Measurements from ENCODE around the gene CCDC39.

The CCDC39 gene

DNA sequence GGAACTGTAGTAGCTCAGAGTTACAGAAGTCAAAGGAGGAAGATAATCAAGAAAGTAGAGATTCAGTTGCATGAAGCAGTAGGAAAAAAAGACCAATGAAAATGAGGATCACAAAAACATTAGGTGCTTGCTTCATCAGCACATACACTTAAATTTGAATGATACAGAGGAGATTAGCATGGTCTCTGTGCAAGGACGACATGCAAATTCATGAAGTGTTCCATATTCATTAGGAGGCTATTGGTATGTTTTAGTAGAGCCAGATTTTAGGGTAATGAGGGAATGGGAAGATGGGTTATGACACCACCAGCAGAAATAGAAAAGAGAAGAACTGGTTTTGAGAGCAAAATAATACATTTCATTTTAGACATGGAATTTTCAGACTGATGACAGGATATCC is 98.4 kb downstream of the CCDC39 start:
- TF ChIP-seq, protein P1, sequence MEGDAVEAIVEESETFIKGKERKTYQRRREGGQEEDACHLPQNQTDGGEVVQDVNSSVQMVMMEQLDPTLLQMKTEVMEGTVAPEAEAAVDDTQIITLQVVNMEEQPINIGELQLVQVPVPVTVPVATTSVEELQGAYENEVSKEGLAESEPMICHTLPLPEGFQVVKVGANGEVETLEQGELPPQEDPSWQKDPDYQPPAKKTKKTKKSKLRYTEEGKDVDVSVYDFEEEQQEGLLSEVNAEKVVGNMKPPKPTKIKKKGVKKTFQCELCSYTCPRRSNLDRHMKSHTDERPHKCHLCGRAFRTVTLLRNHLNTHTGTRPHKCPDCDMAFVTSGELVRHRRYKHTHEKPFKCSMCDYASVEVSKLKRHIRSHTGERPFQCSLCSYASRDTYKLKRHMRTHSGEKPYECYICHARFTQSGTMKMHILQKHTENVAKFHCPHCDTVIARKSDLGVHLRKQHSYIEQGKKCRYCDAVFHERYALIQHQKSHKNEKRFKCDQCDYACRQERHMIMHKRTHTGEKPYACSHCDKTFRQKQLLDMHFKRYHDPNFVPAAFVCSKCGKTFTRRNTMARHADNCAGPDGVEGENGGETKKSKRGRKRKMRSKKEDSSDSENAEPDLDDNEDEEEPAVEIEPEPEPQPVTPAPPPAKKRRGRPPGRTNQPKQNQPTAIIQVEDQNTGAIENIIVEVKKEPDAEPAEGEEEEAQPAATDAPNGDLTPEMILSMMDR (IDR thresholded peaks at IDR 0.05; ENCODE audit: unreplicated experiment in 3 of 3) = no peak
- Mint-ChIP-seq H3K27me3 (ENCODE audit: low read depth) (no peaks in the 10 kb centered on the region), H3K4me3 (no peak overlapping the region), H3K4me1 (no peaks in the 10 kb centered on the region), H3K9me3 (no peaks in the 10 kb centered on the region), H3K27ac (no peak overlapping the region), H3K36me3 (ENCODE audit: low read depth) (no peaks in the 10 kb centered on the region)

GRCh38 chr3:180575571-180575970 is 103.7 kb downstream of the CCDC39 start:
- H3K27ac Mint-ChIP-seq = no peak overlapping the region
- H3K4me1 Mint-ChIP-seq = no peaks in the 10 kb centered on the region
- no peaks in the 10 kb centered on the region for H3K9me3 Mint-ChIP-seq
- H3K27me3 Mint-ChIP-seq (ENCODE audit: low read depth) = no peaks in the 10 kb centered on the region
- no peak overlapping the region for H3K4me3 Mint-ChIP-seq
- TF ChIP-seq, protein P1 (IDR thresholded peaks at IDR 0.05; ENCODE audit: unreplicated experiment in 3 of 3) = no peak
- no peaks in the 10 kb centered on the region for H3K36me3 Mint-ChIP-seq (ENCODE audit: low read depth)

DNA sequence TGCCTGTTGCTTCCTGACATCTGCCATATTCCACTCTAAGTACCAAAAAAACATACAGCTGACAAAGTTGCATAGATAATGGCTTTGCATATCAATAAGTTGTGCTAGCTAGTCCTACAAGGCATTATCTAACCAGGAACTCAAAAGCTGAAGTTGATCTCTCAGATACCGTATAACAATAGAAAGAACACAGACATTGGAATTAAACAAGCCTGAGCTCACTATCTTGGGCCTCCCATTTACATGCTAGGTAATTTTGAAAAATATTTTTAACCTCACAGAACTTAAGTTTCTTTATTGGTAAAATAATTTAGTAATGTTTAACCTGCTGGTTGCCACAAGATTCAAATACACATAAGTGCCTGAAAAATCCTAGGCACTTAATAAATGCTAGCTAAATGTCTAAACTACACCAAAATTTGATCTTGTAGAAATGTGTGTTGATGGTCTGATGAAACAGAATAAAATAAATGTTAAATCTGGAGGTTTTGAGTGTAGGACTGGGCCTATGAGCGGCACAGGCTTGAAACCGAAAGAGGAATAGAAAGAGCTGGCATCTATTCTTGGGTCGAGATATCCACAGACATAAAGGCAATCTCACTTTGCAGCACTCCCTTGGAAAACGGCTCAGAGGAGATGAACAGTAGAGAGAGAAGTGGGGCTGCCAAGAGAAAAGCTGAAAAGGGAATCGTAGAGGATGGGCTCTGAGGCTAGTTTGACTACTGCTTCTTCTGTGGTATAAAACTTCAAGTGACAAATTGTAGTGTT is 107.3 kb downstream of the CCDC39 start:
- no peaks in the 10 kb centered on the region for H3K9me3 Mint-ChIP-seq

DNA sequence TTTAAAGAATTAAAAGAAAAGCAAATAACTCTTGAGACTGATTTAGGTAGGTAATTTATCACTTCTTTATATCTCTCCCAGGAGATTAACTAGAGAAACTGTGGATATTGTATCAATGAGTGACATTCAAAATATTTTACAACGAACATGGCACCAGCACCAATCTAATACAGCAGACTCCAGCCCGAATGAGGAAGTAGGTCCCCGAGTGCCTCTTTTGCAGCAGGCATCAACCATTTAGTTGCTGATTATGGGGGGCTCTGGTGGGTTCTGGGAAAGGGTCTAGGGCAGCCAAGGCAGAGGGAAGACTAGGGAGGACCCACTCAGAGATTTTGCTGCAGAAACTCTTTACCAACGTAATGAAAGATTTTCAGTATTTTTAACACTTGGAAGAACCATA is 109.1 kb downstream of the CCDC39 start:
- Mint-ChIP-seq H3K36me3 (ENCODE audit: low read depth) (no peaks in the 10 kb centered on the region), H3K27me3 (ENCODE audit: low read depth) (no peaks in the 10 kb centered on the region), H3K4me3 (no peak overlapping the region), H3K9me3 (no peaks in the 10 kb centered on the region), H3K27ac (no peak overlapping the region), H3K4me1 (no peaks in the 10 kb centered on the region)
- TF ChIP-seq, protein P1 (IDR thresholded peaks at IDR 0.05; ENCODE audit: unreplicated experiment in 3 of 3) = no peak

More for the DNA sequence above, 107.3 kb downstream of the CCDC39 start:
- Mint-ChIP-seq H3K4me1 (no peaks in the 10 kb centered on the region), H3K4me3 (no peak overlapping the region), H3K27ac (no peak overlapping the region), H3K27me3 (ENCODE audit: low read depth) (no peaks in the 10 kb centered on the region), H3K36me3 (ENCODE audit: low read depth) (no peaks in the 10 kb centered on the region)
- TF ChIP-seq, protein P1 (IDR thresholded peaks at IDR 0.05; ENCODE audit: unreplicated experiment in 3 of 3) = no peak

- Mint-ChIP-seq H3K27me3 (ENCODE audit: low read depth) (no peaks in the 10 kb centered on the region), H3K9me3 (peaks cover 4% of the 10 kb centered on the region), H3K27ac (no peak overlapping the region), H3K36me3 (ENCODE audit: low read depth) (no peaks in the 10 kb centered on the region), H3K4me1 (no peaks in the 10 kb centered on the region), H3K4me3 (no peak overlapping the region)
- TF ChIP-seq, protein P1 (IDR thresholded peaks at IDR 0.05; ENCODE audit: unreplicated experiment in 3 of 3) = no peak
Measured at GRCh38 chr3:180564676-180565075, 114.6 kb downstream of the CCDC39 start.
